Activated T-cell treated with anti-CD3 and anti-CD28 coated beads for 48 hours (primary cell): ENCODE data around the gene CAMK1.

ENCODE experiments used
- DNase-seq: peaks from one replicate; pipeline ENCODE4 v3.0.0-alpha.2; 2020; ENCODE audit warnings: low read depth

The CAMK1 gene

GRCh38 chr3:9736831-9737230, 32.9 kb downstream of the CAMK1 start:
- no peak for DNase-seq

GRCh38 chr3:9732740-9733115, 37.0 kb downstream of the CAMK1 start:
- DNase-seq = no peak

- peak; percentile 38 for DNase-seq
Measured at GRCh38 chr3:9732080-9732739, 37.5 kb downstream of the CAMK1 start.

- peak; percentile 100 for DNase-seq
Measured at GRCh38 chr3:9731206-9732079, 38.3 kb downstream of the CAMK1 start, which contains the start of gene BRPF1. Gene BRPF1 (plus strand): TSS chr3:9731735. CDS start chr3:9734141, 2,406 bp downstream.

- no peak for DNase-seq
Measured at GRCh38 chr3:9730657-9731205, 39.0 kb downstream of the CAMK1 start.

- no peak for DNase-seq
Measured at GRCh38 chr3:9729419-9729818, 40.3 kb downstream of the CAMK1 start.

- DNase-seq = no peak
Measured at GRCh38 chr3:9727743-9728142, 42.0 kb downstream of the CAMK1 start.

- DNase-seq = peak; percentile 56
Measured at GRCh38 chr3:9727041-9727595, 42.6 kb downstream of the CAMK1 start.

- DNase-seq = no peak
Measured at GRCh38 chr3:9725775-9726515, 43.8 kb downstream of the CAMK1 start.

GRCh38 chr3:9721700-9722060, 48.1 kb downstream of the CAMK1 start:
- no peak for DNase-seq

GRCh38 chr3:9721015-9721699, 48.6 kb downstream of the CAMK1 start:
- no peak for DNase-seq

- DNase-seq = no peak
Measured at GRCh38 chr3:9718118-9718517, 51.6 kb downstream of the CAMK1 start.

GRCh38 chr3:9717563-9717962, 52.2 kb downstream of the CAMK1 start:
- DNase-seq = no peak

- DNase-seq = no peak
Measured at GRCh38 chr3:9716801-9717555, 52.8 kb downstream of the CAMK1 start.

- peak; percentile 33 for DNase-seq
Measured at GRCh38 chr3:9715764-9716437, 53.8 kb downstream of the CAMK1 start.

GRCh38 chr3:9715136-9715535, 54.6 kb downstream of the CAMK1 start:
- DNase-seq = no peak

GRCh38 chr3:9713142-9713541, 56.6 kb downstream of the CAMK1 start:
- no peak for DNase-seq

GRCh38 chr3:9712415-9712814, 57.3 kb downstream of the CAMK1 start:
- no peak for DNase-seq

GRCh38 chr3:9710174-9710739, 59.5 kb downstream of the CAMK1 start:
- no peak for DNase-seq
